Transverse colon (tissue), 4 donors: ENCODE results near the gene AGRN. TPM values are rescaled to one million over a fixed set of nuclear protein-coding genes. Genes with fewer than 3 reads are reported as not detected.

Experiments used
- DNase-seq: peaks from one replicate; pipeline ENCODE4 v3.0.0-alpha.2; 2019
- H3K27ac ChIP-seq, 4 donors: fragments of 200-600 bp; sonication (generic); 2 replicates each; pipeline ENCODE4 v1.5.1; 2016 to 2018; ENCODE audit warnings: inconsistent platforms in 4 of 4
- H3K27me3 ChIP-seq: fragments of 200-600 bp; sonication (generic); 2 replicates; pipeline ENCODE4 v1.5.1; 2017; ENCODE audit warnings: inconsistent platforms
- H3K36me3 ChIP-seq, 4 donors: fragments of 200-600 bp; sonication (generic); 2 replicates each; pipeline ENCODE4 v1.5.1; 2017 to 2019; ENCODE audit warnings: inconsistent platforms in 4 of 4
- H3K4me1 ChIP-seq, 4 donors: fragments of 200-600 bp; sonication (generic); 2 replicates each; pipeline ENCODE4 v1.5.1; 2017 to 2020; ENCODE audit warnings: inconsistent platforms in 4 of 4
- H3K4me3 ChIP-seq, 4 donors: fragments of 200-600 bp; sonication (generic); 1 replicate in 1 of 4; 2 replicates in 3 of 4; pipeline versions ENCODE4 v1.5.1 to v1.6.1; 2017 to 2019; ENCODE audit warnings: inconsistent platforms in 4 of 4
- H3K9me3 ChIP-seq, 2 donors: fragments of 200-600 bp; sonication (generic); 2 replicates each; pipeline ENCODE4 v1.5.1; 2017 to 2019; ENCODE audit warnings: inconsistent platforms in 2 of 2
- EP300 ChIP-seq: sonication (generic); formaldehyde crosslinking; IDR thresholded peaks from one replicate; pipeline ENCODE4 v1.6.1; 2017; ENCODE audit warnings: antibody characterized with exemption, low read depth
- POLR2A ChIP-seq: fragments of 450-650 bp; IDR thresholded peaks from one replicate; pipeline ENCODE4 v1.6.1; 2016; ENCODE audit warnings: antibody characterized with exemption, mild to moderate bottlenecking, moderate library complexity
- POLR2AphosphoS5 ChIP-seq, 3 donors: sonication (generic); formaldehyde crosslinking; IDR thresholded peaks; one replicate each; pipeline ENCODE4 v1.6.1; 2016; ENCODE audit warnings: antibody characterized with exemption in 3 of 3
- WGBS, 2 donors: methylation state at CpG; one replicate each; pipeline ENCODE4 v1.1.5; 2018; ENCODE audit warnings: low coverage in 1 of 2; 5-methylcytosine and 5-hydroxymethylcytosine counted together
- in situ Hi-C, 4 donors: fragments of 200-750 bp; cut with MboI; loops; one replicate each; pipeline versions ENCODE4 v1.15.0 to v1.15.1; 2017; ENCODE audit warnings: low sequenced_read_pairs in 3 of 4, low pct_ligation_motif_present in 1 of 4, low pct_unique_long_range_greater_than_20kb in 1 of 4
- intact Hi-C: fragments of 100-400 bp; cut with DNase I; formaldehyde crosslinking; loops from one replicate; pipeline ENCODE4 v1.15.1; 2023; ENCODE audit warnings: low total_unique reads
- total RNA-seq, 4 donors: library from RNA; depleted of rRNA; stranded (reverse); fragments of >200 nt; gene quantifications; one replicate each; pipeline ENCODE4 v1.1.0, GENCODE V29; 2016
- TF ChIP-seq, protein P1 (sequence below), 5 experiments: fragments of 200-600 bp in 3 of 5; fragments of 450-650 bp in 2 of 5; sonication (generic) in 3 of 5; IDR thresholded peaks; 1 replicate in 2 of 5; 2 replicates in 3 of 5; pipeline ENCODE4 v1.5.1; 2016 to 2017; ENCODE audit warnings: antibody characterized with exemption in 5 of 5, inconsistent platforms in 3 of 5, mild to moderate bottlenecking in 2 of 5, moderate library complexity in 1 of 5

Gene AGRN
- total RNA-seq, 4 donors from 2014 or later: 25.4 to 132 (median 44.8) TPM

DNA sequence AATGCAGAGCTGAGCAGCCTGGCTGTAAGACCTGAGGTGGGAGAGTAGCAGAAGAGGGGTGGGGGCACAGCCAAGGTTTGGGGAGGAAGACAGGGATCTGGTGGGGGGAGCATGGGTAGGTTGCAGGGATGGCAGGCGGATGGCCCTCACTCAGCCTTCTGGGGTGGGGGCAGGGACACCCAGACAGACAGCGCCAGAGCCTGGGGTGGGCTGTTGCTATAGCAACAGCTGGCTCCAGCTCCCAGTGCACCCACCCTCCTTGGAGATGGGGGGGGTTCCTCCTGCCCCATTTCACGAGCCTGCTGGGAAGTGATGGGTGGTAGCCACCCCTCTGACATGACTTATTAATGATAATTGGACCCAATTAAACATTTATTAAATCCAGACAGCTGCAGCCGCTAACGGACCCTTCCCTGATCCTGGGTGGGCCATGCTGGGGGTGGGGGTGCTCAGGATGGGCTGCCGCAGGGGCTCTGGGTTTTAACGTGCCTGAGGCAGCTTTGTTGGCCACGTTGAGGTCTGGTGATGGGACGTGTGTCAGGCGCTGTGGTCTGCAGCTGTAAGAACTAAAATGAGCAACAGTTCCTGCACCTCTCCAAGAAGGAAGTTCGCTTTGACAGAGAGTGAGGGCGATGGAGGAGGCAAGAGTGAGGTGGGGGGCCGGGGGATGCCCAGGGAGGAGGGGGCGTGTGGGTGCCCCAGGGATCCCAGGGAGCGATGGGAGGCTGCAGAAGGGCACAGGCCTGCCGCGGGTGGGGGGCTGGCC lies 19.4 kb downstream of the AGRN start:
- in situ Hi-C loops: loop anchor here in 1 of 4 donors (10.0 kb wide), 1 partner anchor 75 kb away; the partner anchor contains the start of gene C1orf159
- peaks cover 9 to 17% (median 14%) of the 10 kb centered on the region in 4 donors for H3K4me1 ChIP-seq
- WGBS, 2 donors: 53% methylated on average over 7 to 17 of the region's 17 CpGs
- peaks cover 30% of the 10 kb centered on the region for H3K27me3 ChIP-seq
- H3K4me3 ChIP-seq: peak overlapping the region in 1 of 4 donors; percentile 50
- H3K9me3 ChIP-seq: no peaks in the 10 kb centered on the region
- intact Hi-C loops: no loop called here
- DNase-seq: no peak
- no peak for TF ChIP-seq POLR2AphosphoS5 (IDR thresholded peaks at IDR 0.05)
- TF ChIP-seq EP300: no peak
- TF ChIP-seq, protein P1, sequence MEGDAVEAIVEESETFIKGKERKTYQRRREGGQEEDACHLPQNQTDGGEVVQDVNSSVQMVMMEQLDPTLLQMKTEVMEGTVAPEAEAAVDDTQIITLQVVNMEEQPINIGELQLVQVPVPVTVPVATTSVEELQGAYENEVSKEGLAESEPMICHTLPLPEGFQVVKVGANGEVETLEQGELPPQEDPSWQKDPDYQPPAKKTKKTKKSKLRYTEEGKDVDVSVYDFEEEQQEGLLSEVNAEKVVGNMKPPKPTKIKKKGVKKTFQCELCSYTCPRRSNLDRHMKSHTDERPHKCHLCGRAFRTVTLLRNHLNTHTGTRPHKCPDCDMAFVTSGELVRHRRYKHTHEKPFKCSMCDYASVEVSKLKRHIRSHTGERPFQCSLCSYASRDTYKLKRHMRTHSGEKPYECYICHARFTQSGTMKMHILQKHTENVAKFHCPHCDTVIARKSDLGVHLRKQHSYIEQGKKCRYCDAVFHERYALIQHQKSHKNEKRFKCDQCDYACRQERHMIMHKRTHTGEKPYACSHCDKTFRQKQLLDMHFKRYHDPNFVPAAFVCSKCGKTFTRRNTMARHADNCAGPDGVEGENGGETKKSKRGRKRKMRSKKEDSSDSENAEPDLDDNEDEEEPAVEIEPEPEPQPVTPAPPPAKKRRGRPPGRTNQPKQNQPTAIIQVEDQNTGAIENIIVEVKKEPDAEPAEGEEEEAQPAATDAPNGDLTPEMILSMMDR (IDR thresholded peaks at IDR 0.05): no peak
- no peak for TF ChIP-seq POLR2A
- no peak overlapping the region for H3K27ac ChIP-seq
- no peaks in the 10 kb centered on the region for H3K36me3 ChIP-seq

DNA sequence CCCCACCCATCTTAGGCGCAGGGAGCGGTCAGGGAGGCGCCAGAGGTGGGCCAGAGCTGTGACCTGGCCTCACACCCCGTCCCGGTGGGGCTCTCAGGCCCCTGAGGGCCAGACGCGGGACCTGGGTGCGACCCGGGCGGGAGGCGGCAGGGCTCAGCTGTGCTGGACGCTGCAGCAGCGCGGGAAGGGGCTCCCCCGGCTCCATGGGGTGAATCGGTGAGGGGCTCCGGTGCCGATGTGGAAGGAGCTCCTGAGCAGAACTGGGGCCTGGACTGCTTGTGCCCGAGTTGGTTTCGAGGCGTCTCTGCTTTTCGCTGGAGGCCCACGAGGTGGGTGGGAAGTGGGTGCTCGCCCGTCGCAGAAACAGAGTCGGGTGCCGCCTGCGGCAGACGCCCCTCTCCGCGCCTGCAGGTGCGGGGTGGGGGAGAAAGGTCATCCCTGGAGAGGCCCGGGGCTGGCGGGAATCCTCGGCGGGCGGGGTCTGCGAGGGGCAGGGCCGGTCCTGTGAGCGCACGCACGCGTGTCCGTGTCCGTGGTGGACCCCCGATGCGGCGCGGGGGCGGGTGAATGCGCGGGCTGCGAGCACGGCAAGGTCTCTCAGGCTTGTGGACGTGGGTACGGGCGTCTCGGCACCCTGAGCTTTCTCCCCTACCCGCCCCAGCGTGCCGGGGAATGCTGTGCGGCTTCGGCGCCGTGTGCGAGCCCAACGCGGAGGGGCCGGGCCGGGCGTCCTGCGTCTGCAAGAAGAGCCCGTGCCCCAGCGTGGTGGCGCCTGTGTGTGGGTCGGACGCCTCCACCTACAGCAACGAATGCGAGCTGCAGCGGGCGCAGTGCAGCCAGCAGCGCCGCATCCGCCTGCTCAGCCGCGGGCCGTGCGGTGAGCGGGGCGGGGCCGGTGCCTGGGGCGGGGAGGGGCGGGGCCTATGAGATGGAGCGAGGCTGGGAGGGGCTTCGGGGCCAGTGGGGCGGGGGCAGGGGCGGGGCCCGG lies 20.4 kb downstream of the AGRN start:
- 3% methylated on average over 50 of the region's 99 CpGs; no CpG with 5 or more reads in 1 of the 2 donors for WGBS, 2 donors
- Histone ChIP-seq H3K4me3 (peak overlapping the region; percentile 5 to 50 (median 29)), H3K36me3 (no peaks in the 10 kb centered on the region), H3K9me3 (no peaks in the 10 kb centered on the region), H3K27me3 (peaks cover 24% of the 10 kb centered on the region), H3K27ac (peak overlapping the region in 1 of 4 donors; percentile 50), H3K4me1 (peaks cover 9 to 15% (median 13%) of the 10 kb centered on the region in 4 donors)
- intact Hi-C loops (no loop called here), in situ Hi-C loops (no loop called here)
- TF ChIP-seq, protein P1 (IDR thresholded peaks at IDR 0.05): peak in 2 of 5 experiments; percentile 8 to 41
- peak in 1 of 3 donors; percentile 15 for TF ChIP-seq POLR2AphosphoS5 (IDR thresholded peaks at IDR 0.05)
- no peak for TF ChIP-seq POLR2A
- TF ChIP-seq EP300: no peak
- peak; percentile 82 for DNase-seq

DNA sequence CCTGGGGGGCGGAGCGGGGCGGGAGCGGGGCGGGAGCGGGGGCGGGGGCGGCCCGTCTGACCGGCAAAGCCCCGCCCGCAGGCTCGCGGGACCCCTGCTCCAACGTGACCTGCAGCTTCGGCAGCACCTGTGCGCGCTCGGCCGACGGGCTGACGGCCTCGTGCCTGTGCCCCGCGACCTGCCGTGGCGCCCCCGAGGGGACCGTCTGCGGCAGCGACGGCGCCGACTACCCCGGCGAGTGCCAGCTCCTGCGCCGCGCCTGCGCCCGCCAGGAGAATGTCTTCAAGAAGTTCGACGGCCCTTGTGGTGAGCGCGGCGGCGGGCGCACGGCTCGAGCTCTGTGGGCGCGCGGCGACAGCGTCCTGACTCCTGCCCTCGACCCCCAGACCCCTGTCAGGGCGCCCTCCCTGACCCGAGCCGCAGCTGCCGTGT lies 21.2 kb downstream of the AGRN start:
- TF ChIP-seq, protein P1 (IDR thresholded peaks at IDR 0.05): no peak
- TF ChIP-seq EP300 (no peak), POLR2AphosphoS5 (IDR thresholded peaks at IDR 0.05) (no peak), POLR2A (no peak)
- Histone ChIP-seq H3K27me3 (peaks cover 24% of the 10 kb centered on the region), H3K27ac (no peak overlapping the region), H3K9me3 (no peaks in the 10 kb centered on the region), H3K4me1 (peaks cover 9 to 15% (median 13%) of the 10 kb centered on the region in 4 donors), H3K4me3 (no peak overlapping the region), H3K36me3 (no peaks in the 10 kb centered on the region)
- in situ Hi-C loops (no loop called here), intact Hi-C loops (no loop called here)
- no peak for DNase-seq
- WGBS, 2 donors: 92% methylated on average over 40 of the region's 60 CpGs; no CpG with 5 or more reads in 1 of the 2 donors

DNA sequence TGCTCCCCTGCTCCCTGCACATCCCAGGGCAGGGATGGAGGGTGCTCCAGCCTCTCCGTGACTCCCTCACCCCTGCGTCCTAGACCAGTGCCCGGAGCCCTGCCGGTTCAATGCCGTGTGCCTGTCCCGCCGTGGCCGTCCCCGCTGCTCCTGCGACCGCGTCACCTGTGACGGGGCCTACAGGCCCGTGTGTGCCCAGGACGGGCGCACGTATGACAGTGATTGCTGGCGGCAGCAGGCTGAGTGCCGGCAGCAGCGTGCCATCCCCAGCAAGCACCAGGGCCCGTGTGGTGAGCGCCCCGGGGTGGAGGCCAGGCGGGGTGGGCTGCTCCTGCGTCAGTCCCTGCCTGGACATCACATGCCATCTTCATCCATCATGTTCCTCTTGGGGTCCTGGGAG lies 22.0 kb downstream of the AGRN start:
- Histone ChIP-seq H3K36me3 (no peaks in the 10 kb centered on the region), H3K4me1 (peaks cover 9 to 15% (median 13%) of the 10 kb centered on the region in 4 donors), H3K27ac (no peak overlapping the region), H3K9me3 (no peaks in the 10 kb centered on the region), H3K4me3 (no peak overlapping the region), H3K27me3 (peaks cover 24% of the 10 kb centered on the region)
- 89% methylated on average over 25 of the region's 25 CpGs; no CpG with 5 or more reads in 1 of the 2 donors for WGBS, 2 donors
- in situ Hi-C loops: no loop called here
- TF ChIP-seq POLR2A (no peak), EP300 (no peak), POLR2AphosphoS5 (IDR thresholded peaks at IDR 0.05) (no peak)
- TF ChIP-seq, protein P1 (IDR thresholded peaks at IDR 0.05): no peak
- no peak for DNase-seq
- intact Hi-C loops: no loop called here
